Activated CD8-positive, alpha-beta memory T cell treated with anti-CD3 and anti-CD28 coated beads for 48 hours (primary cell): ENCODE data around the gene CAPN10.

ENCODE experiments used
- DNase-seq, 3 experiments: peaks; one replicate each; pipeline ENCODE4 v3.0.0-alpha.2; 2020; ENCODE audit warnings: low read depth in 2 of 3, low spot score in 2 of 3

The CAPN10 gene

GRCh38 chr2:240620859-240621258, 34.3 kb downstream of the CAPN10 start:
- DNase-seq: no peak

- no peak for DNase-seq
Measured at GRCh38 chr2:240622060-240622411, 35.5 kb downstream of the CAPN10 start.

GRCh38 chr2:240622531-240623235, 36.1 kb downstream of the CAPN10 start:
- no peak for DNase-seq

GRCh38 chr2:240623531-240624010, 37.0 kb downstream of the CAPN10 start:
- DNase-seq: no peak

GRCh38 chr2:240624011-240624949, 37.7 kb downstream of the CAPN10 start:
- DNase-seq: no peak

GRCh38 chr2:240624950-240625621, 38.6 kb downstream of the CAPN10 start, which contains the start of gene GPR35:
TSS of gene GPR35 (plus strand) at chr2:240625480. CDS start at chr2:240629953, 4,473 bp downstream.
- DNase-seq: peak; percentile 62 to 74 (median 73)

- DNase-seq: no peak
Measured at GRCh38 chr2:240626531-240627300, 40.2 kb downstream of the CAPN10 start.

GRCh38 chr2:240627736-240628506, 41.4 kb downstream of the CAPN10 start:
- DNase-seq: no peak

GRCh38 chr2:240628507-240628807, 41.9 kb downstream of the CAPN10 start:
- no peak for DNase-seq

- DNase-seq: no peak
Measured at GRCh38 chr2:240628808-240629618, 42.5 kb downstream of the CAPN10 start.

- DNase-seq: no peak
Measured at GRCh38 chr2:240629619-240629967, 43.1 kb downstream of the CAPN10 start.

- no peak for DNase-seq
Measured at GRCh38 chr2:240629968-240630770, 43.6 kb downstream of the CAPN10 start.

GRCh38 chr2:240630771-240631547, 44.4 kb downstream of the CAPN10 start:
- DNase-seq: no peak

- DNase-seq: no peak
Measured at GRCh38 chr2:240631548-240632305, 45.2 kb downstream of the CAPN10 start.

GRCh38 chr2:240632306-240632721, 45.8 kb downstream of the CAPN10 start:
- DNase-seq: no peak

GRCh38 chr2:240635121-240635997, 48.8 kb downstream of the CAPN10 start:
- DNase-seq: no peak
